ENCODE data around the gene UGT2A3.

UGT2A3 gene

GRCh38 chr4:68883870-68884269, 67.7 kb downstream of the UGT2A3 start:
- no peak overlapping the region for H3K4me3 ChIP-seq (ENCODE audit: low read depth, low read length)
- no peak for DNase-seq (ENCODE audit: low read depth)
- no peak for TF ChIP-seq CTCF (IDR thresholded peaks at IDR 0.05; ENCODE audit: control insufficient read depth, extremely low read depth, insufficient read depth)
